Measurements from ENCODE around the gene ADRA1B.

Gene ADRA1B

DNA sequence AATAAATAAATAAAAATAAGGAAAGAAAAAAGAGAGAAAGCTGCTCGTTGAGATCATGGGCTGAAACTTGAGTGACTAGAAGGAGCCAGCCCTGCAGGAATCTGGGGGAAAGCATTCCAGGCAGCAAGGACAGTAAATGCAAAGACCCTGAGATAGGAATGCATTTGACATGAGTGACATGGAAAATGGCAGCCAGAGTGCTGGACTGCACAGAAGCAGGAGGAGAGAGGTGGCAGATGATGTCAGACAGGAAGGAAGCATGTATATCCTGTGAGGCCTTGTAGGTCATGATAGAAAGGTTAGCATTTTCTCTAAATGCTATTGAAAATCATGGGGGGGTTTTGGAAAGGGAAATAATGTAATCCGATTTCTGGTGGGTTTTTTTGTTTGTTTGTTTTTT, 29.1 kb downstream of the ADRA1B start:
- in situ Hi-C loops (cut with HindIII; ENCODE audit: low sequenced_read_pairs) = no loop called here
- DNase-seq (ENCODE audit: low read depth) = no peak
- H3K4me3 ChIP-seq (ENCODE audit: low read depth, low read length) = no peak overlapping the region
- TF ChIP-seq, protein P1, sequence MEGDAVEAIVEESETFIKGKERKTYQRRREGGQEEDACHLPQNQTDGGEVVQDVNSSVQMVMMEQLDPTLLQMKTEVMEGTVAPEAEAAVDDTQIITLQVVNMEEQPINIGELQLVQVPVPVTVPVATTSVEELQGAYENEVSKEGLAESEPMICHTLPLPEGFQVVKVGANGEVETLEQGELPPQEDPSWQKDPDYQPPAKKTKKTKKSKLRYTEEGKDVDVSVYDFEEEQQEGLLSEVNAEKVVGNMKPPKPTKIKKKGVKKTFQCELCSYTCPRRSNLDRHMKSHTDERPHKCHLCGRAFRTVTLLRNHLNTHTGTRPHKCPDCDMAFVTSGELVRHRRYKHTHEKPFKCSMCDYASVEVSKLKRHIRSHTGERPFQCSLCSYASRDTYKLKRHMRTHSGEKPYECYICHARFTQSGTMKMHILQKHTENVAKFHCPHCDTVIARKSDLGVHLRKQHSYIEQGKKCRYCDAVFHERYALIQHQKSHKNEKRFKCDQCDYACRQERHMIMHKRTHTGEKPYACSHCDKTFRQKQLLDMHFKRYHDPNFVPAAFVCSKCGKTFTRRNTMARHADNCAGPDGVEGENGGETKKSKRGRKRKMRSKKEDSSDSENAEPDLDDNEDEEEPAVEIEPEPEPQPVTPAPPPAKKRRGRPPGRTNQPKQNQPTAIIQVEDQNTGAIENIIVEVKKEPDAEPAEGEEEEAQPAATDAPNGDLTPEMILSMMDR (IDR thresholded peaks at IDR 0.05; ENCODE audit: low read depth, low read length, missing control alignments) = no peak

DNA sequence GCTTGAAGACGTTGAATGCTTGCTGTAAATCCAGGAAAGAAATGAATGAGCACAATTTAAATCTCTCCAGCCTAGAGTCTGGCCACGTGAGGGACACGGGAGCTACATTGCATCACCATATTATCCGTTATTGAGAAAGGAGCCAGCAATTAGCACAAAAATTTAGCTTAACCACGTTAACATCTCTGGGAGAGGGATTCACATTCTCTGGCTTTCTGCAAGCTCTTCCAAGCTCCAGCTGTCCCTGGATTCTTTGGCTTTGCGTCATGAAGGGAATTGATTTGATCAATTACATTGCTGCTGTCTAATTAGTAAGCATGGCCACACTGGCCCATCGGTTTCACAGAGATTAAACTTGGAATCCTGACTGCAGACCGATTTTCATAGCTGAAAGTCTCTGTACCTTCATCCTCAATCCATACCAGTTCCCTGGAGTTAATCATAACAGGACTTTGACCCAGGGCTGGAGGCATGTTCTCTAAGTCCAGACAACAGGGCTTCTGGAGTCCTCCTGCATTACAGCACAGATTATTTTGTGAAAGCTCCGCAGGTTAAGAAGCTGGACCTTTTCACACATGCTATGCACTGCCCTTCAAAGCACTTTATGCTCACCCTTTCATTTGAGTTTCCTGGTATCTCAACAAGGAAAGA, 31.6 kb downstream of the ADRA1B start:
- no peak overlapping the region for H3K4me3 ChIP-seq (ENCODE audit: low read depth, low read length)
- peak; percentile 76 for DNase-seq (ENCODE audit: low read depth)
- in situ Hi-C loops (cut with HindIII; ENCODE audit: low sequenced_read_pairs) = no loop called here
- TF ChIP-seq, protein P1 (IDR thresholded peaks at IDR 0.05; ENCODE audit: low read depth, low read length, missing control alignments) = no peak

DNA sequence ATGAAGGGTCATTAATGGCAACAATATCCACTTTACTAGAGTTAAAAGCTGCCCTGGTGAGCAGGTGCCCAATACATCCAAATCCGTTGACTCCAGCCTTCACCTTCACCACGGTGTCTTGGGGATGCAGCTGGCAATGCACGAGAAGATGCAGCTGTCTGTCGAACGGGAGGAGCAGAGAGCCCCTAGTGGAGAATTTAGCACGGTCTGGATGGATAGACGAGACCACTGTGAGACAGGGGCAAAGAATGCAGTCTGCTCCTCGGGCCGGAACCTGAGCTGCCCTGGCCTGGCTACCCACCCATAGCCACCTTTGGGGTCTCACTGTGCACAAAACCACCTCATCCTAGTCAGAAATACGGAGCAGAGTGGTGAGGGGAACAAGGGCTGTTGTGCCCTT, 35.1 kb downstream of the ADRA1B start:
- H3K4me3 ChIP-seq (ENCODE audit: low read depth, low read length) = no peak overlapping the region
- in situ Hi-C loops (cut with HindIII; ENCODE audit: low sequenced_read_pairs) = no loop called here
- TF ChIP-seq, protein P1 (IDR thresholded peaks at IDR 0.05; ENCODE audit: low read depth, low read length, missing control alignments) = no peak
- DNase-seq (ENCODE audit: low read depth) = no peak

DNA sequence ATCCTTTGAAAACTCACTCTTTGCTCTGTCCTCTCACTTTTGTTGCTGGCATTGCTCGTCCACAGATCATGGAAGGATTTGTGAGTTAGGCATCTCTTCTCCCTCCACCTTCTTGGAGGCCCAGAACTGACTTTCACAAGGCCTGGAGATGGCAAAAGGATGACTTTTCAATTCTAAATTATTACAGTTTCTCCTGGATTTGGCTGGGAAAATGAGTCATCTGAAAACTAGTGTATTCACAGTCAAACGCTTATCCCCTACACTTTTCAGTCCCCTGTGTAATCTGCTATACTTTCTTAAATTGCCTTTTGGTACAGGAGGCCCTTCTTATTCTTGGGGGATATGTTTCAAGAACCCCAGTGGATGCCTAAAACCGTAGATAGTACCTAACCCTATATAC, 35.6 kb downstream of the ADRA1B start:
- DNase-seq (ENCODE audit: low read depth) = no peak
- TF ChIP-seq, protein P1 (IDR thresholded peaks at IDR 0.05; ENCODE audit: low read depth, low read length, missing control alignments) = no peak
- in situ Hi-C loops (cut with HindIII; ENCODE audit: low sequenced_read_pairs) = no loop called here

DNA sequence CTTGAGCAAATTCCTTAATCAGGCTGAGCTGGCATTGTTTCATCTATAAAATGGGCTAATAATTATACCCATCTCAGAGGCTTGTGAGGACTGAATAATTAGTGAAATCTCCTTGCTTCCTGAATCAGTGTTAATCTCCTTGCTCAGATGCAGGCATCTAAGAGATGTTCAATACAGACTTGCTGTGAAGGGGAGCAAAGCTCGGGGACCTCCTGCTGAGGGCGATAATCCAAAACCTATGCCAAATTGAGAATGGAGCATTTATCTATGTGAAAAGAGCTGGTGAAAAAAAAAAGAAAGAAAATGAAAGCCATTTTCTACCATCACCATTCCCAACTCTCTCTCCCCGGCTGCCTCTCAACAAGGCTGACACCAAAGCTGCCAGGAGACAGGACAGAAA, 37.3 kb downstream of the ADRA1B start:
- no peak for DNase-seq (ENCODE audit: low read depth)
- TF ChIP-seq, protein P1 (IDR thresholded peaks at IDR 0.05; ENCODE audit: low read depth, low read length, missing control alignments) = no peak
- in situ Hi-C loops (cut with HindIII; ENCODE audit: low sequenced_read_pairs) = no loop called here
- no peak overlapping the region for H3K4me3 ChIP-seq (ENCODE audit: low read depth, low read length)

More for the DNA sequence above, 35.6 kb downstream of the ADRA1B start:
- no peak overlapping the region for H3K4me3 ChIP-seq (ENCODE audit: low read depth, low read length)

DNA sequence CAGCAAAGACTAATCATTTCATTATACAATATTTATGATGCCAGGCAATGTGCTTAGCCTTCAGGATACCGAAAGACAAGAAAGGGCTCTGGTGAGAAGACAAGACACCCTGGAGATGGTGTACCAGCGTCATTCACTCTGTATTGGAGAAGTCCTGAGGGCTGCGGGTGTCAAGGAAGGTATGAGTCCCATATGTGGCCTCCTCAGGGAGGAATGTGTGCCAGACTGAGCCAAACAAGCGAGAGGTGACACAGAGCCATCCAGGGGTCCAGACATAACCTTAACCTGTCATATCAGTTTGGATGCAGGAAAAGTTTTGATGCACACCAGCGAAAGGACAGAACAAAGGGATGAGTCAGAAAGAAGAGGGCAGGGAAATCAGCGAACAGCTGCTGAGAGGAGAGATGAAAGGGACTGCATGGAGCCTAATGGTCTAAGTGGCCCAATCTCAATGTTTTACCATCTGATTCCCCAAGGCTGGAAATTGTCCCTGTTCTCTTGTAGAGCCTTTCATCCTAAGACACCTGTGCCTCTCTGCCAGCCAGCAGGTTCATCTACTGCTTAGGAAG, 38.9 kb downstream of the ADRA1B start:
- H3K4me3 ChIP-seq (ENCODE audit: low read depth, low read length) = no peak overlapping the region
- no peak for DNase-seq (ENCODE audit: low read depth)
- TF ChIP-seq, protein P1 (IDR thresholded peaks at IDR 0.05; ENCODE audit: low read depth, low read length, missing control alignments) = no peak
- in situ Hi-C loops (cut with HindIII; ENCODE audit: low sequenced_read_pairs) = no loop called here

All from astrocyte of the cerebellum (primary cell).